ENCODE results near the gene PTCRA.

PTCRA gene

GRCh38 chr6:42971746-42972327 lies 56.0 kb downstream of the PTCRA start:
- DNase-seq (ENCODE audit: low spot score): no peak

GRCh38 chr6:42973926-42974325 lies 58.1 kb downstream of the PTCRA start:
- DNase-seq (ENCODE audit: low spot score): no peak

DNA sequence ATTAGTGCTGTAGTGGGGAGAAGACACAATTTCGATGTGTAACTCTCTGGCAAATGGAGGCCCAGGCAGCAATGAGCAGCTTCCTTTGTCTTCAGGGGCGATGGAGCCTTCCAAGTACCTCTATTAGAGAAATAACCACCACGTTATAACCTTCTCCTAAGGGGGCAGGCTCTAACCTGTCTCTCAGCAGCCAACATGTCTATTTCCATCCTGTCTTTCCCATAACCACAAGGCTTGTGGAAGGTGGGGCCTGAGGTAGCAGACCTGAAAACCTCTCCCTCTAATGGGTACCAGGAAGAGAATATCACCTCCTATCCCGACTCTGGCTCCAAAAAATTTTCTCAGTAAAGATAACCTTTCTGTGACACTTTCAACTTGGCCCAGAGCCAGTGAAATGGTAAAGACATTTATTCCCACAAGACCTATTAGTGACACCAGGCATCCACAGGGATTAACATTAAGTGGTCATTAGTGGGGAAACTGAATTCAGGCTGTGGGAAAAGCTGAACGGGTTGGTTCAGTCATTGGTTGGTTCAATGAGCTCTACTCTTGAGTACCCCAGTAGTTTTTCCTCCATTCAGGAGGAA lies 59.2 kb downstream of the PTCRA start:
- DNase-seq (ENCODE audit: low spot score): no peak
